HL-60/S4 treated with retinoic acid at 250 ng/mL for 4 days and 3 days (cell line): Measurements from ENCODE around the gene FBXW12.
"Not testable (repeated sequence)": the region's sequence is repeated elsewhere in the genome, so short reads cannot be mapped to it uniquely, and the experiment has no call there.

Experiments
- in situ Hi-C: fragments of 300-500 bp; cut with MboI; formaldehyde crosslinking; loops from 2 replicates; pipeline ENCODE4 v1.7.0; 2022; ENCODE audit warnings: low sequenced_read_pairs

FBXW12 gene, protein sequence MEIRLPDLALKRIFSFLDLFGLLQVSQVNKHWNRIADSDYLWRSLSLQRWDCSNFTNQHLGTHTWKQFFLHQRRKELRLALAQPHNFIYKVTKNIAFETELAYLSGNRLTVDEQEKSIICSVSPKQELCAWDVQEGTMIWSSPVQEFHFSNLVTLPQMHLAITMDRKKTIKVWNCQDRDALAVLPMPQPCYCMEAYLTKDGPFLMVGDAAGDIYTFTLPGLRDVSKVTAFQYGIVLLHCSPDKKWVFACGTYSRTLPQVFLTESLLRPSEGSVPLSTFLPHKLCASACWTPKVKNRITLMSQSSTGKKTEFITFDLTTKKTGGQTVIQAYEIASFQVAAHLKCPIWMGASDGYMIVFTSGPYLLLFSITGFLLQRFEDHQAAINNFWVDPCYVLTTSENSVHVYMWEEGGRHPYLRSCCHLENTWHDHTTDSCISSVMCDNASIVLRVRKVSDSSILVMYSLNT

GRCh38 chr3:48371651-48372376 is at the start of gene FBXW12:
FBXW12 (plus strand) TSS chr3:48372219; CDS start chr3:48372768, 549 bp downstream.
- in situ Hi-C loops = no loop called here

GRCh38 chr3:48331706-48332435 is 40.1 kb upstream of the FBXW12 start:
- in situ Hi-C loops = not testable (repeated sequence)

DNA sequence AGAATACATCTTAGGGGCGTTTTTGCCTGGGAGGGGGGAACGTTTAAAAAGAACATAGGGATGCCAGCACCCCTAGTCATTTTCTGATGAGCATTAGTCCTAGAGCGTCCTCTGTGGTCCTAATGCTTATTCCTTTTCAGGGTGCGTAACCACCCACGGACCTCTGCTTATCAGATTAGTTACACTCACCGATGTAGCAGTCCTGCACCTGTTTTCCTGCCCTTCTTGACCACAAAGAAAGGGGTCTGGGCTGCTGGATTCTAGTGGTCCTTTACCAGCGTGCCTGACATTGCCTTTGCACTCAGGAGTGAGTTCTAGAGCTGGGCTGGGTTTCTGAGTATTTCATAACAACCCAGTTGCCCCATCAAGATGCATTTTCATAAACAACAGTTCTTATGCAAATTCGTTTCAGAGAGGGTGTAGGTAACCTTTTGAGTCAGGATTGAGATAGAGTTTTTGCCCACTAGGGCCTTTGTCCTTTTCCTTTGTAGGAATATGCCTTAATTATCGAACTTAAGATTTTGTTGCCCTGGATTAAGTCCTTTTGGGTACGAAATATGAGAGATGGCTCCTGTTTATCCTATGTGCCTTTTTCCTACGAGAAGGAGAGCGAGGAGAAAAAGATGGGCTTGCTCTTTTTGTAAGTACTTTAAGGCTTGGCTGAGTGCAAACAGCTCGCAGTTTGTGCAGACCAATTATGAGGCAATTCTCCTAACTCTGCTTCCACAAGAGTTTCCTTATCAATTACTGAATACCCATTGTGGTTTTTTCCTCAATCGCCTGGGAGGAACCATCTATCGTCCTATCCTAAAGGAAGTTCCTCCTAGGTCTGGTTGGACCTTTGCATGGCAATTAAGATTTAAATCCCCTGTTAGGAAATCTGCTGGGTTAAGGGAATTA is 38.4 kb upstream of the FBXW12 start, which contains the start of gene SPINK8:
TSS of gene SPINK8 (minus strand) at position 316 of the 900 bp plus-strand sequence. CDS start 5,320 bp downstream, outside the sequence.
- in situ Hi-C loops = not testable (repeated sequence)

GRCh38 chr3:48334605-48335004 is 37.4 kb upstream of the FBXW12 start:
- in situ Hi-C loops = no loop called here

DNA sequence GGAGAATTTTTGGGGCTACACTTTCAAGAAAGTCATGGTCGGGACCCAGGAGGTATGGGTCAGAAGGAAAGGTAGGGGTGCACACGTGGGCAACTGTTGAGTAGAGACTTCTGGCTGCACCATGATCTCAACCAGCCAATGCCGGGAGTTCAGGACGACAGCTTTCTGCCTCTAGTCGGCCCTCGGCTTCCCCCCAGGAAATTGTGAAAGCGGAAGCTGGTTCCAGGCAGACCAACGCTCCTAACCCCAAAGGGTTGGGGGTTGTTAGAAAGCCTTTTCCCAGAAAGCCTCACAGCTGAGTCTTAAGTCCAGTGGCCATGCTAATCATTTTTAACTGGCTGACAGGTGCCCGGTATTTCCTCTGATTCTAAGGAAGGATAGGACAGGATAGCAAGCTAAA is 36.7 kb upstream of the FBXW12 start:
- in situ Hi-C loops = not testable (repeated sequence)

DNA sequence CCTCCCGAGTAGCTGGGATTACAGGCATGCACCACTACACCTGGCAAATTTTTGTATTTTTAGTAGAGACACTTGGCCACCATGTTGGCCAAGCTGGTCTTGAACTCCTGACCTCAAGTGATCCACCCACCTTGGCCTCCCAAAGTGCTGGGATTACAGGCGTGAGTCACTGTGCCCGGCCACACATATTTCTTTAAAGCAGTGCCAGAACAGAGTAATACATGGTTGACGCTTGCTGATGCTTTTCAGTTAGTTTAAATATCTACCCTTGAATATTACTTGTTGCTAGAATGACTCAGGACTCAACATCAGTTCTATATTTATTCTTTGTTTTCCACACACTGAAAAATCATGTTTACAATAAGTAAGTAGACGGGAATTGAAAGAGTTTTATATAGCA is 34.5 kb upstream of the FBXW12 start:
- in situ Hi-C loops = not testable (repeated sequence)

DNA sequence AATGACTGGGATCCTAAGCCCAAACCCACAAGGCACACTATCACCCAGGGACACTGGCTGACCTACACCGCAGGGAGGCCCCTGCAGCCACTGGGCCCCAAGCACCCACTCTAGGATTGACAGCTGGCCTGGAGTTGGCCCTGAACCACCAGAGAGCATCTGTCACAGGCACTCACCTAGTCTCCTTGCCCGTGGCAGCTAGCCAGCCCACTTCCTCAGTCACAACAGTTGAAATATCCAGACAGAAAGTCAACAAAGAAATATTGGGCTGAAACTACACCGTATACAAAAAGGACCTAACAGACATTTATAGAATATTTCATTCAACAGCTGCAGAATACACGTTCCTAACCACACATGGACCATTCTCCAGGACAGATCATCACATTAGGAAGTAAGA is 33.4 kb upstream of the FBXW12 start:
- in situ Hi-C loops = no loop called here

GRCh38 chr3:48343432-48343831 is 28.6 kb upstream of the FBXW12 start:
- in situ Hi-C loops = no loop called here

GRCh38 chr3:48344867-48345507 is 27.0 kb upstream of the FBXW12 start:
- in situ Hi-C loops = no loop called here

DNA sequence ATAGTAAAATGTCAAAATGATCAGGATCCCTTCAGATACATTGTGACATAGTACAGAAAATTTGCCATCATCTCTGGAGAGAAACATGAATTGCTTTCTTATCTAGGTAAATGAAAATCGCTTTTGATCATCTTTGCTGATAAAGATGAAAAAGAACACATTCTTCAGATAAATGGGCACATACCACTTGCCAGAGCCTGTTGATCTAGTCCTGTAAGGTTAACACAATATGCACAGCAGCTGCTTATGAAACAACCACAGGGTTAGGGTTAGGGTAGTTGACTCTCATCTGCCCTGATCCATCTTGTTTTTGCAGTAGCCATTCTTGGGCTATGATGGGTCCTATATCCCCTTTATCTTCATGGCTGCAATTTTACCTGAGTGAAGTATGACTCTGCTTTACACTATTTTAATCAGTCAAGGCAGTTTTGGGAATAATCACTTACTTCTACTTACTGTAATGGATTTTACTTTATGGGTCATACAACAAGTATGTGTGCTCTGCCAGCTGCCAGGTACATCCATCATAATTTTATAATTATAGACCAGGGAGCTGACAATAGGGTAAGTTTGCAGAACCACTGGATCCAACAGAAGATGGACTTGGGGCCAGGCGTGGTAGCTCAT is 26.0 kb upstream of the FBXW12 start:
- in situ Hi-C loops = no loop called here

- in situ Hi-C loops = no loop called here
These were observed 24.5 kb upstream of the FBXW12 start for GRCh38 chr3:48347500-48347899.

GRCh38 chr3:48352546-48352945 is 19.5 kb upstream of the FBXW12 start:
- in situ Hi-C loops = no loop called here

GRCh38 chr3:48353987-48354386 is 18.0 kb upstream of the FBXW12 start:
- in situ Hi-C loops = no loop called here

DNA sequence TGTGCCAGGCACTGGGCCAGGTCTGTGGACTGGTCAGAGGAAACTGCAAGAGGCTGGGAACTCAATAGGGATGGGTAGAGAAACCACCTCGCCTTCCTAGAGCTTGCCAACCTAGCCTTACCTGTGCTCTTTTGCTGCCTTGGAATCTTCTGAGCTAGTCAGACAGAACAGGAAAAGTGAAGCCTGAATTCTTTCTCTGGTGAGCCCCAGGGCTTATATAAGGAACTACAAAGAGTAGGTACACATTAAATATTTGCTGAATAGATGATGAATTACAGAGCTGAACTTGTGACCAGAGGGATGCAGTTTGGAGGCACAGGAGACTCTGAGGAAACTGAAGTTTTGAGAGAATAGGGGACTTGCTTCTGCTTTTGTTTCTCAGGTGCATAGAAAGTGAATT is 15.6 kb upstream of the FBXW12 start:
- in situ Hi-C loops = no loop called here

DNA sequence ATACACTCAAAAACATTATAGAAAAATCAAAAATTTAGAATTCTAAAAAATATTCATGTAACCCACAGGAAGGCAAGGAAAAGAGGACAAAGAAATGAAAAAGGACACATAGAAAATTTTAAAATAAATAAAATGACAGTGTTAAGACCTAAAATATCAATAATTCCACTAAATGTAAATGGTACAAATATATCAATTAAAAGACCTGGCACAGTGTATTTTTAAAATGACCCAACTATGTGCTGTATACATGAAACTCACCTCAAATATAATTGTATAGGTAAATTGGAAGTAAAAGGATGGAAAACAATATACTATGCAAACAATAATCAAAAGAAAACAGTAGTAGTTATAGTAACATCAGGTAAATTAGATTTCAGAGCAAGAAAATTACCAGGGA is 10.1 kb upstream of the FBXW12 start:
- in situ Hi-C loops = no loop called here

DNA sequence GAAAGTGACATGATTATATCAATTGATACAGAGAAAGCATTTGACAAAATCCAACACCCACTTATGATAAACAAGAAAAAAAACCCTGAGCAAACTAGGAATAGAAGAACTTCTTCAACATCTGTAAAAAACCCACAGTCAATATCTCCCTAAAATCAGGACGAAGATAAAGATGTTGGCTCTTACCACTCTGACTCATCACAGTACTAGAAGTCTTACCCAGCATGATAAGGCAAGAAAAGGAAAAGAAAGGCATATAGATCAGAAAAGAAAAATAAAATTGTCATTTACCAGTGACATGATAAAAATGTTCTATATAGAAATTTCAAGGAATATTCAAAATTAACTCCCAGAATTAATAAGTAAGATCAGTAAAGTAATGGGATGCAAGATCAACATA is 7.2 kb upstream of the FBXW12 start:
- in situ Hi-C loops = no loop called here

GRCh38 chr3:48367201-48367600 is 4.8 kb upstream of the FBXW12 start:
- in situ Hi-C loops = no loop called here

DNA sequence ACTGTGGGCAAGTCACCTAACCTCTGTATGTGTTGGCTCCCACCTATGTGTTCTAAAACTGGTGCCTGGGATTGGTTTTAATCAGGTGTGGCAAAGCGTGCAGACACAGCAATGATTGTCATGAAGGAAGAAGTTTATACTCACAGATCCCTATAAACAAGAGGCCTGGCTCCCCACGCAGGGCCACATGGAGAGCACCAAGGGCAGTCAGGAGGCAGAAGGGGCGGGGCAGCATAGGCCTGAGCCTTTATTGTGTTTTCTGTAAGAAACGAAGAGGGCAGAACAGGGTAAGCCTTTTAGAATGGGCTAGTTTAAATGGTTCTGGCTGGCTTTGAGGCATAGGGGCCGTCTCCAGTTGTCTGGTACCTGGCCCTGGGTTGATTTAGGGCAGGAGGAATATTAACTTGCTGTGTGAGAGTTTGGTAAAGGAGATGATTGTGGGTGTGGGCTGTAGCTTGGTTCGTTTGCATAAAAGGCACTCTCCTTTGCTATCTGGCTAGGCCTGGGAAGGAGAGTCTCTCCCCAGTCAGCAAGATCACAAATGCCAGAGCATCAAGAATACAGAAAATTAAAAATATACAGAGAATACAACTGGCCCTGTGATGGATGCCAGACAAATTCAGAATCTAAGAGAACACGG is 2.2 kb upstream of the FBXW12 start:
- in situ Hi-C loops = no loop called here

GRCh38 chr3:48370333-48370713 is 1.7 kb upstream of the FBXW12 start:
- in situ Hi-C loops = no loop called here
